Islet precursor cell (in vitro differentiated cells): ENCODE measurements around the gene DLX1.
"Not testable (repeated sequence)": the region's sequence is repeated elsewhere in the genome, so short reads cannot be mapped to it uniquely, and the experiment has no call there.

ENCODE experiments used
- DNase-seq: peaks from one replicate; pipeline ENCODE4 v3.0.0-alpha.2; 2018

Gene DLX1

DNA sequence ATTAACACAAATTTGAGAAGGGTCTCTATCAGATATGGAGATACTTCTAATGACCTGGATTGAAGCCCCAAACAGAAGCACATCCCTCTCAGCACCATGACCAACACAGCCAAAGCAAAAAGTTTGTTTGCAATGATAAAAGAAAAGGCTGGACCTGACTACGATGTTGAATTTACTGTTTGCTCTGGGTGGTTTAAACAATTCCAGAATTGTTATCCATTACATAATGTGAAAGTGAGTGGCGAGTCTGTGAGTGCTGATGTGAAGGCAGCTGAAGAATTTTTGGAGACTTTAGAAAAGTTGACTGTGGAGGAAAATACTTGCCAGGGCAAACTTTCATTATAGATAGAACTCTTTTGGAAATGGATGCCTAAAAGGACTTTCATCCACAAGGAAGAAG is 34.8 kb downstream of the DLX1 start:
- DNase-seq = no peak

DNA sequence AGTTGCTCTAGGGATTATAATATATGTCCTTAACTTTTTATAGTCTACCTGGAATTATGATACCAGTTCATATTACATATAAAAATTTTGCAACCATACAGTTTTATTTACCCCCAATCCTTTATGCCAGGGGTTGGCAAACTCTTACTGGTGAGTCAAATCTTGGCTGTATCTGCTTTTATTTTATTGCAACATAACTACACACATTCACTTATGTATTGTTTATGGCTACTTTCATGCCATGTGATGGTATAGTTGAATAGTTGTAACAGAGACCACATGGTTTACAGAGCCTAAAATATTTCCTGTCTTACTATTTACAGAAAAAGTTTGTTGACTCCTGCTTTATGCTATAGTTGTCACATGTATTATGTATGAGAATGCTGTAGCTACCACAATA is 43.2 kb downstream of the DLX1 start:
- DNase-seq = no peak

DNA sequence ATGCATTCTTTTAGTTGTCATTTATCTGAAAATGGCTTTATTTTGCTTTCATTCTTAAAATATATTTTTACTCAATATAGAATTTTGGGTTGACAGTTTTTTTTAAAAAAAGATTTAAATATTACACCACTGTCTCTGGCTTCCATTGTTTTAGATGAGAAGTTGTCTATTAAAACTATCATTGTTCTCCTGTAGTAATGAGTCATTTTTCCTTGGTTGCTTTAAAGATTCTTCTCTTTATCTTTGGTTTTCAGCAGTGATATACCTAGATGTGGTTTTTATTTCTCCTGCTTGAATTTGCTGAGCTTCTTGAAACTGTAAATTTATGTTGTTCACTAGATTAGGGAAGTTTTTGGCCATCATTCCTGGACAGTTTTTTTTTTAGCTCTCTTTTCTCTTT is 44.1 kb downstream of the DLX1 start:
- DNase-seq = no peak

DNA sequence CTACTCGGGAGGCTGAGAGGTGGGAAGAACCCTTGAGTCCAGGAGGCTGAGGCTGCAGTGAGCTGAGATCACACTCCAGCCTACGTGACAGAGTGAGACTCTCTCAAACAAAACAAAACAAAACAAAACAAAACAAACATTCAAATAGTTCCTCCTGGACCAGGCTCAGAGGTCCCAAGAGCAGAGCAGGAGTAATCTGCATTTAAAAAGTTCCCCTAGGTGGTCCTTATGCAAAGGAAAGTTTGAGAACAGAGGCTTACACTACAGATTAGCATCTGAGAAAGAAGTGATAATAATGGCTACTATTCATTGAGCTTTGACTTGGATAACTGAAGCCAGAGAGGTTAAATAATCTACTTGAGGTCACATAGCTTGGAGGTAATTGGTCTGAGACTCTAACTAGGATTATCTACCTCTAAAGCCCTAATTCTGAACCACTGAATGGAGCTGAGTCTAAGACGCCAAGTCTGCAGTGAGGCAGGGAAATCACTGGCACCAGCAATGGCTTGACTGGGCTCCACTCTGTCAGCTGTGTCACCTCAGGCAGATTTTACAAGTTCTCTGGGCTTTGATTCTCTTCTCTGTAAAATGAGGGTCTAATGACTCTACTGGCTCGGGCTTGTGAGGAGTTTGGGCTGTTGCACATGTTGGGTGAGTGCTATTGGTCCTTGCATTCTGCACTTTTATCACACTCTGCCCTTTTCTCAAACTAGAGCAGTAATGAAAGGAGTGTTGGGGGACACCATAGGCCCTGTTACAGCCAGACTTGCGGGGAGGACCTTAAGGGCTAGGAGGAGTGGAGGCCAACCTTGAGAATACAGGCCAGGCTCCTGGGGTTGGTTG is 46.6 kb downstream of the DLX1 start:
- DNase-seq = no peak

DNA sequence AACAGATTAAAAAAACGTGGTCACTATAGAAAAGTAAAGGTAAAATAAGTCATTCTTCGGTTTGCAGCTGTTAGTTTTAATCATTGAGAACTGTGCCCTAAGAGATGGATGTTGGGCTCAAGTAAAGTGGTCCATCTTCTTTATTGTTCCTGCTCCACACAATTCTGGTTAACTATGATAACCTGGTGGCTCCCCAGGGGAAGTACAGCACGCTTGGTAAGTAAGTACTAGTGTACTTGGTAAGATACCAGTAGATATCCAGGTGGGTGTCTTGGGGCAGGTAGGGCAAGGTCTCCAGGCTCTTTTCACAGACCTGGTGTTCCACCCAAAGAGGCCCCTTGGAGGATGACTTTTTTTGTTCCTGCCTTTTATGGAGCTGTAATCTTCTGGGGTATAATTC is 49.0 kb downstream of the DLX1 start:
- no peak for DNase-seq

DNA sequence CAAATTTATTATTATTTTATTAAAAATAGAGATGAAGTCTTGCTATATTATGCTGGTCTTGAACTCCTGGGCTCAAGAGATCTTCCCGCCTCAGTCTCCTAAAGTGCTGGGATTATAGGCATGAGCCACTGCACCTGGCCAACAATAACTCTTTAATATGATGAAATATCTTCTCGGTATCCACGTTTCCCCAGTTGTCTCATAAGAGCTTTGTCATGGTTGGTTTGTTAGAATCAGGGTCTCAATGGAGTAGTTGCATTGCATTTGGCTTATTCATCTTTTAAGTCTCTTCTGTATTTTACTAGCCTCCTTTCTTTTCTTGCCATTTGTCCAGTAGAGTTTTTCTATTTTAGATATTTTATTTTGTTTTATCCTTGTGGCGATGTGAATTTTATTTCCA is 50.1 kb downstream of the DLX1 start:
- DNase-seq = no peak

DNA sequence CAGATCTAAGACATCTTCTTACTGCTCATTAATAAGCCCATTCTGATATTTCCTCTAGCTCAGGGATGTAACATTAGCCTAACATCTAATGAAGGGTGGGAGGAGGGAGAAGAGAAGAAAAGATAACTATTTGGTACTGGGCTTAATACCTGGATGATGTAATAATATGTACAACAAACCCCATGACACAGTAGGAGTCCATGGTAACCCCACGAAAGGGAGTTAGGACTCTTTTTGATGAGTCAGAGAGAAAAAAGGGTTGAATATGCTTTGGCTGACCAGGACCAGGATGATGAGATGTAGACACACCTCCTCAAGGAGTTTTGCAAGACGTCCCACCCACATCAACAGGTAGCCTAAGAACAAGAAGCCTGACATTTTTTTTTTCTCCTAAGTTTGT is 51.8 kb downstream of the DLX1 start:
- no peak for DNase-seq

DNA sequence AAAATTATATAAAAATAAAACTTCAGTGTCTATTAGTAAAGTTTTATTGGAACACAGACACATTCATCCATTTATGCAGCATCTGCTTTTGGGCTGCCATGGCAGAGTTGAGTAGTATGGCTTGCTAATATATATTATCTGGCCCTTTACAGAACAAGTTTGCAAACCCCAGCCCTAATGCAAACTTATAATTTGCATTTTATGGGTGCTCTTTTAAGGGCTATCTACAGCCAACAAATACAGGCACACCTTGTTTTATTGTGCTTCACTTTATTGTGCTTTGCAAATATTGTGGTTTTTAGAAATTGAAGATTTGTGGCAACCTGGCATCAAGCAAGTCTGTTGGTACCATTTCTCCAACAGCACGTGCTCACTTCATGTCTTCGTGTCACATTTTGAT is 52.6 kb downstream of the DLX1 start:
- DNase-seq = no peak

DNA sequence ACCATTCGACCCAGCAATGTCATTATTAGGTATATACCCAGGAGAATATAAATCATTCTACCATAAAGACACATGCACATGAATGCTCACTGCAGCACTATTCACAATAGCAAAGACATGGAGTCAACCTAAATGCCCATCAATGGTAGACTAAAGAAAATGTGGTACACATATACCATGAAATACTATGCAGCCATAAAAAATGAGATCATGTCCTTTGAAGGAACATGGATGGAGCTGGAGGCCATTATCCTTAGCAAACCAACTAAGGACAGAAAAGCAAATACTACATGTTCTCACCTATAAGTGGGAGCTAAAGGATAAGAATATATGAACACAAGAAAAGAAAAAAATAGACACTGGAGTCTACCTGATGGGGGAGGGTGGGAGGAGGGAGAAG is 53.4 kb downstream of the DLX1 start:
- not testable (repeated sequence) for DNase-seq
